H1 (cell line): Measurements from ENCODE around the gene SEC61A1.

Experiments
- EZH2 ChIP-seq: fragments of 200-600 bp; sonication (generic); IDR thresholded peaks from 2 replicates; pipeline ENCODE4 v1.7.1; 2012; ENCODE audit warnings: low read depth, mild to moderate bottlenecking, moderate library complexity, low read length, inconsistent platforms; ENCODE audit not compliant: severe bottlenecking
- POLR2A ChIP-seq, 2 experiments: IDR thresholded peaks; 1 replicate in 1 of 2; 2 replicates in 1 of 2; pipeline ENCODE4 v1.6.1; 2011; ENCODE audit warnings: low read depth in 2 of 2, low read length in 2 of 2, mild to moderate bottlenecking in 2 of 2; ENCODE audit errors: control extremely low read depth in 1 of 2
- POLR2AphosphoS5 ChIP-seq: IDR thresholded peaks from 2 replicates; pipeline ENCODE4 v1.6.1; 2011; ENCODE audit warnings: low read depth, low read length
- RFX5 ChIP-seq: IDR thresholded peaks from 2 replicates; pipeline ENCODE4 v1.6.1; 2011; ENCODE audit warnings: low read depth, low read length, improper control_type of control experiment, borderline replicate concordance
- TAF7 ChIP-seq: optimal IDR thresholded peaks from 2 replicates; pipeline ENCODE3; 2011; ENCODE audit warnings: low read depth, mild to moderate bottlenecking, inconsistent platforms, low read length, moderate library complexity, borderline replicate concordance
- TEAD4 ChIP-seq: IDR thresholded peaks from 2 replicates; pipeline ENCODE4 v1.6.1; 2012; ENCODE audit warnings: low read depth, low read length, inconsistent platforms, mixed read lengths
- TF ChIP-seq, protein P1 (sequence below), 3 experiments: IDR thresholded peaks; 1 replicate in 2 of 3; 2 replicates in 1 of 3; pipeline versions ENCODE4 v1.5.1 to v1.6.1; 2011; ENCODE audit warnings: low read length in 3 of 3, mild to moderate bottlenecking in 3 of 3, inconsistent platforms in 2 of 3, low read depth in 1 of 3, moderate library complexity in 1 of 3; ENCODE audit not compliant: insufficient read depth in 1 of 3; ENCODE audit errors: control extremely low read depth in 1 of 3

DNA sequence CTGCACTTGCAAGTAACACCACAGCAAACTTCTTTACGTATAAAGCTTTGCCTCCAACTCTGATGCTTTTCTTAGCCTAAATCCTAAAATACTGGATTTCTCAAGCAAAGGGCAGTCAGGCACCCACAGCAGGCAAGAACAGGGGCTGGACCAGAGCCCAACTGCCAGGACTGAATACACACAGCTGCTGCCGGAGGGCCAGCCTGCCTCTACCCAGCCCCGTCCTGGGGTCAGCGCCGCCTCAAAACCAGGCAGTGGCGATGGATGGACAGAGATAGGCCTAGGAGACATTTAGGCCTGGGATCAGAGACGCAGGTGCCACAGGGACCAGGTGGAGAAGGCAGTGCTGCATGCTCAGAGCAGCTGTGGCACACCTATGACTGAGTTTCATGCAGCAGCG is 47.6 kb upstream of the SEC61A1 start:
- TF ChIP-seq POLR2A (IDR thresholded peaks at IDR 0.05; ENCODE audit: control extremely low read depth in 1 of 2, low read depth in 2 of 2, low read length in 2 of 2) (no peak), POLR2AphosphoS5 (no peak), TAF7 (no peak), RFX5 (no peak), EZH2 (no peak), TEAD4 (no peak)
- TF ChIP-seq, protein P1, sequence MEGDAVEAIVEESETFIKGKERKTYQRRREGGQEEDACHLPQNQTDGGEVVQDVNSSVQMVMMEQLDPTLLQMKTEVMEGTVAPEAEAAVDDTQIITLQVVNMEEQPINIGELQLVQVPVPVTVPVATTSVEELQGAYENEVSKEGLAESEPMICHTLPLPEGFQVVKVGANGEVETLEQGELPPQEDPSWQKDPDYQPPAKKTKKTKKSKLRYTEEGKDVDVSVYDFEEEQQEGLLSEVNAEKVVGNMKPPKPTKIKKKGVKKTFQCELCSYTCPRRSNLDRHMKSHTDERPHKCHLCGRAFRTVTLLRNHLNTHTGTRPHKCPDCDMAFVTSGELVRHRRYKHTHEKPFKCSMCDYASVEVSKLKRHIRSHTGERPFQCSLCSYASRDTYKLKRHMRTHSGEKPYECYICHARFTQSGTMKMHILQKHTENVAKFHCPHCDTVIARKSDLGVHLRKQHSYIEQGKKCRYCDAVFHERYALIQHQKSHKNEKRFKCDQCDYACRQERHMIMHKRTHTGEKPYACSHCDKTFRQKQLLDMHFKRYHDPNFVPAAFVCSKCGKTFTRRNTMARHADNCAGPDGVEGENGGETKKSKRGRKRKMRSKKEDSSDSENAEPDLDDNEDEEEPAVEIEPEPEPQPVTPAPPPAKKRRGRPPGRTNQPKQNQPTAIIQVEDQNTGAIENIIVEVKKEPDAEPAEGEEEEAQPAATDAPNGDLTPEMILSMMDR (IDR thresholded peaks at IDR 0.05; ENCODE audit: control extremely low read depth in 1 of 3, insufficient read depth in 1 of 3, low read depth in 1 of 3, low read length in 3 of 3): no peak
